Activated naive CD4-positive, alpha-beta T cell treated with anti-CD3 and anti-CD28 coated beads, Interleukin-2, amount 50 U/mL, for 24 hours (primary cell): Measurements from ENCODE around the gene ADAMTS3.

Experiments
- H3K27ac Mint-ChIP-seq: one replicate; pipeline ENCODE4 v1.8.0; 2021; ENCODE audit warnings: mild to moderate bottlenecking, mixed read lengths
- H3K27me3 Mint-ChIP-seq: one replicate; pipeline ENCODE4 v1.8.0; 2021; ENCODE audit warnings: mixed read lengths
- H3K36me3 Mint-ChIP-seq: one replicate; pipeline ENCODE4 v1.8.0; 2021; ENCODE audit warnings: mixed read lengths
- H3K4me1 Mint-ChIP-seq: one replicate; pipeline ENCODE4 v1.8.0; 2021; ENCODE audit warnings: mixed read lengths
- H3K4me3 Mint-ChIP-seq: one replicate; pipeline ENCODE4 v1.8.0; 2021; ENCODE audit warnings: mild to moderate bottlenecking, mixed read lengths
- H3K9me3 Mint-ChIP-seq: one replicate; pipeline ENCODE4 v1.8.0; 2021; ENCODE audit warnings: mixed read lengths

ADAMTS3 gene

DNA sequence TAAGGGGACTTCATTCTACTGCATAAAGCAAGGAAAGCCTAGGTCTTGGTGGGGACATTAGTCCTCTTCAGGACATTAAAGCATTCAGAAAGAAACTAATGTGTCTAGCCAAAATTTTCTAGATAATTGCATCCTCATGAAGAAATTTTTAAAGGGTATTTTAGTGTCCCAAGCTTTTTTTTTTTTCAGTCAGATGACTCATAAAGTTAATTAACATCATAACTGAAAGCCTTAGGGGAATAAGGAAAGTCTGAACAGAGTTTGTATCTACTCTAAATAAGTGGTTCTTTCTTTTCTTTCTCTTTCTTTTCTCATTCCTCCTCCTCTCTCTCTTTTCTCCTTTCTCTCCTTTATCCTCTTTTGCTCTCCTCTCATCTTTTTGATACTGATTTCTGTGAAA lies 202.4 kb downstream of the ADAMTS3 start:
- H3K27ac Mint-ChIP-seq: no peak overlapping the region
- no peaks in the 10 kb centered on the region for H3K4me1 Mint-ChIP-seq
- no peaks in the 10 kb centered on the region for H3K9me3 Mint-ChIP-seq
- H3K4me3 Mint-ChIP-seq: no peak overlapping the region
- no peaks in the 10 kb centered on the region for H3K36me3 Mint-ChIP-seq
- H3K27me3 Mint-ChIP-seq: no peaks in the 10 kb centered on the region

DNA sequence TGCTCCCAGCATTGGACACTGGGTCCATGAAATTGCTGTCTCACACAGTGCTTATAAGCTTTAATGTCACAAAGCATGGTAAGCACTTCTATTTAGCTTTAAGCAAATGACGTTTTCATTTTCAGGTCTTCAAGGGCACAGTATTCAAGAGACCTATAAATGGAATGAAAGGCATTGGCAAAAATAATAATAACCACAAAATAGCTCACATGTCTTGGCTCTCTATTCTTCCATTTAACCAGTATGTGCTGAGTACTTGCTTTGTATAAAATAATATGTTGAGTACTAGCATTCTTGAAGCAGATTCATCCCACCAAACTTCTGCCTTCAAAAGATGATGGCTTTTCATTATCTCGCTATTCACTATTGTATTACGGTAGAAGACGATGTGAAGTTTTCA lies 203.0 kb downstream of the ADAMTS3 start:
- no peaks in the 10 kb centered on the region for H3K9me3 Mint-ChIP-seq
- no peaks in the 10 kb centered on the region for H3K36me3 Mint-ChIP-seq
- no peaks in the 10 kb centered on the region for H3K27me3 Mint-ChIP-seq
- H3K4me1 Mint-ChIP-seq: no peaks in the 10 kb centered on the region
- H3K4me3 Mint-ChIP-seq: no peak overlapping the region
- no peak overlapping the region for H3K27ac Mint-ChIP-seq

DNA sequence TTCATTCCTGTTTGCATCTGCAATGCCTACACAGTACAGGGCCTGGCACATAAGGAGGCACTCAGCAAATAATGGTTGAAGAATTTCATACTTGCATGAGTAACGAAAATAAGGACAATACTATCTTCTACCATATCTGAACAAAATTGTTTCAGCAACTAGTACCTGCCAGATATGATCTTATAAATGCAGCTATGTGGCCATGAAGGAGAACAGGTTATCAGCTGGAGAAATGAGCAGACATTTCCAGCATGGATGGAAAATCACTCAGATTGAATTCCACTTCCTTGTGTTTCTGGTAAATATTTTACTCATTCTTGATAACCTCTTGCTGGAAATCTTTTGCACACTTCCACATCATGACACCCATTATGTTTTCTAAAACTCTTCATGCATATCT lies 204.0 kb downstream of the ADAMTS3 start:
- Mint-ChIP-seq H3K27me3 (no peaks in the 10 kb centered on the region), H3K4me3 (no peak overlapping the region), H3K9me3 (no peaks in the 10 kb centered on the region), H3K4me1 (no peaks in the 10 kb centered on the region), H3K36me3 (no peaks in the 10 kb centered on the region), H3K27ac (no peak overlapping the region)

DNA sequence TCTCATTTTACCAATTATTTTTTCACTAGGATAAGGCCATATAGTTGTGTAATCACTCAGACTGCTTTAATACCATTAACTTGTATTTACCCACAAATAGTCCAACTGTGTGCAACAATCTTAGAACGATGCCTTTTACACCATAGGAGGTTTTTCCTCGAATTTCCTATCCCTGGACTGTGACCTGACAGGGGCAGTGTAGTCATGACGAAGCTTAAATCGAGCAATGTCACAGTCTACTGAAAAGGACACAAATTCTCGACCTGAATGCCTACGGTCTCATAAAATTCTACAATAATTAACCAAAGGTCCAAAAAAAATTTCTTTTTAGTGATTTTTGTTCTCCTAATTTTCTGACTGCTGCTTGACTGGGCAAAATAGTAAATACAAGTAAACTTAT lies 208.9 kb downstream of the ADAMTS3 start:
- no peak overlapping the region for H3K4me3 Mint-ChIP-seq
- H3K27ac Mint-ChIP-seq: no peak overlapping the region
- H3K27me3 Mint-ChIP-seq: peaks cover 4% of the 10 kb centered on the region
- H3K9me3 Mint-ChIP-seq: no peaks in the 10 kb centered on the region
- no peaks in the 10 kb centered on the region for H3K36me3 Mint-ChIP-seq
- no peaks in the 10 kb centered on the region for H3K4me1 Mint-ChIP-seq

DNA sequence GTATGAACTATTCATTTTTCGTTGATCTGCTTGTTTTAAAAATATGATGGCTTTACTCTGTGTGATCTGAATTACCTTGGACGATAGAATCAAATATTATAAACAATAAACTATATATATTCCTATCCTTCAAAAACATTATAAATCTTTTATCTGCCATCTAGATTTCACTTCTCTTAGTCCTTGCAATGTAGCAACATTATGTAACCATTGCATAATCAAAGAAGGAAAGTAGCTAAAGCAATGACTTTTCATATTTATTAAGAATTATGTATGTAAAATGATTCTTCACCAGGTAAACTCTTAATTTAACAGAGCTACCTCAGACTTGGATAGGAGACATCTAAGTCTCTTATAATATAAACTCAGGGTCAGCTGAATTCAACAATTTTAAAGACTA lies 210.5 kb downstream of the ADAMTS3 start:
- Mint-ChIP-seq H3K27ac (no peak overlapping the region), H3K9me3 (no peaks in the 10 kb centered on the region), H3K4me3 (no peak overlapping the region), H3K4me1 (no peaks in the 10 kb centered on the region), H3K27me3 (peaks cover 4% of the 10 kb centered on the region), H3K36me3 (no peaks in the 10 kb centered on the region)

DNA sequence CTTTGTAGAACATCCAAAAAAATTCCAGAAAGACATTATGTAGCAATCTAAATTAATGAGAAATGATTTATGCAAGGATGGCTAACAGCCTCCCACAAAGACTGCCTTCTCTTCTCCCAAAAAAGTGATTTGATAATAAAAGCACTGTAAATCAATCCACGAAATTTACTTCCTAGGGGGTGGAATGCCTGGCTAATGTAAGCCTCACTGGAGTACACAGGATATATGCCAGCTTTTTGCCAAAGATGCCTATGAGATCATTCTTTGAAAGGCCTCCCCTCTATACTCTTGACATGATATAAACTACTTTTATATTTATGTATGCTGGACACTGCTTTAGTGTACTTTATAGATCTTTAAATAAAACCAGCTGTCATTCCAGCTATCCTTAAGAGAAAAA lies 211.1 kb downstream of the ADAMTS3 start:
- Mint-ChIP-seq H3K9me3 (no peaks in the 10 kb centered on the region), H3K27ac (no peak overlapping the region), H3K4me3 (no peak overlapping the region), H3K4me1 (no peaks in the 10 kb centered on the region), H3K36me3 (no peaks in the 10 kb centered on the region), H3K27me3 (peaks cover 4% of the 10 kb centered on the region)

DNA sequence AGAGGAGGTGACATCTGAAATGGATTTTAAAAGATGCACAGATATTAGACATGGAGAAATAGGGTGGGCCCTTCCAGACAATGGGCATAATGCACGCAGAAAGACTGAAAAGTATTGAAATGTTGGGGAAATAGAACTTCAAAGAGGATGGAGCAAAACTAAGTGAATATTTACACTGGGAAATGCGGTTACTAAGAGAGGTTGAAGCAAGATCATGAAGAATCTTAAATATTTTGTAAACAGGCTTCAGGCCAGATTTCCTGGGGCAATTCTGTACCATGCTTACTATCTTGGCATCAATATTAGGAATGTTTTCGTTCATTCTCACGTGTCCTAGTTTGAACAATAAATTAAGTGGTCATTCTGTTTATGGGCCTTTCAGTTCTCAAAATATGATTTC lies 216.3 kb downstream of the ADAMTS3 start:
- H3K36me3 Mint-ChIP-seq: no peaks in the 10 kb centered on the region
- peaks cover 2% of the 10 kb centered on the region for H3K27me3 Mint-ChIP-seq
- no peak overlapping the region for H3K27ac Mint-ChIP-seq
- no peaks in the 10 kb centered on the region for H3K4me1 Mint-ChIP-seq
- H3K9me3 Mint-ChIP-seq: no peaks in the 10 kb centered on the region
- no peak overlapping the region for H3K4me3 Mint-ChIP-seq

DNA sequence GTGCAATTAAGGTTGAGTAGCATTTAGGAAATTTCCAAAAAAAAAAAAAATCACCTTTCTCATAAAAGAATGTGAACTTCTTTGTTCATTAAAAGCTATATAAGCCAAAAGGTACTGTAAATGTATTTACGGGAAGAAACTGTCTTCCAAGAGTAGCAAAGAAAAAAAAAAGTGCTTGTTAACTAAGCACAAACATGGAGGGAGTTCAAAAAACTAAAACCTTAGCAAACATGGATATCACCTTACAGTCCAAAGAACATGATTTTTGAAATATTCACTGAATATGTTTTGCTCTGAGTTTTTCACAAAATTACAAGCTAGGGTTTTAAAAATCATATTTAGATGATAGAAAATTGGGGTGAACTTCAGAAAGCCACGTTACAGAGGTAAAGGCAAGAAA lies 217.5 kb downstream of the ADAMTS3 start:
- H3K27me3 Mint-ChIP-seq: peaks cover 4% of the 10 kb centered on the region
- no peak overlapping the region for H3K4me3 Mint-ChIP-seq
- H3K9me3 Mint-ChIP-seq: no peaks in the 10 kb centered on the region
- no peaks in the 10 kb centered on the region for H3K4me1 Mint-ChIP-seq
- no peaks in the 10 kb centered on the region for H3K36me3 Mint-ChIP-seq
- H3K27ac Mint-ChIP-seq: no peak overlapping the region

DNA sequence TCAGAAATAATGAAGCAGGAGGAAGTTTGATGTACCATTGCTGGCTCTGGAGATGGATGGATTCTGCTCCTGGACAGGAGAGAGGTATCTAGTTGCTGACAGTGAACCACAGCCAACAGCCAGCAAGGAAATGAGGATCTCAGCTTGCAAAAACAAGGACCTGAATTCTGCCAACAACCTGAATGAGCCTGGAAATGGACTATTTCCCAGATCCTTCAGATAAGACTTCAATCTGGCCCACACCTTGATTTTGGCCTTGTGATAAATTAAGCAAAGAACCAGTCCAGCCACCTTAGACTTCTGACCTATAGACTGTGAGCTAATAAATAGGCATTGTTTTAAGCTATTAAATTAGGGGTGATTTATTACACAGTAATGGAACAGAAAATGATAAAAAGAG lies 220.3 kb downstream of the ADAMTS3 start:
- Mint-ChIP-seq H3K4me1 (no peaks in the 10 kb centered on the region), H3K36me3 (no peaks in the 10 kb centered on the region), H3K4me3 (no peak overlapping the region), H3K27me3 (peaks cover 2% of the 10 kb centered on the region), H3K9me3 (no peaks in the 10 kb centered on the region), H3K27ac (no peak overlapping the region)

DNA sequence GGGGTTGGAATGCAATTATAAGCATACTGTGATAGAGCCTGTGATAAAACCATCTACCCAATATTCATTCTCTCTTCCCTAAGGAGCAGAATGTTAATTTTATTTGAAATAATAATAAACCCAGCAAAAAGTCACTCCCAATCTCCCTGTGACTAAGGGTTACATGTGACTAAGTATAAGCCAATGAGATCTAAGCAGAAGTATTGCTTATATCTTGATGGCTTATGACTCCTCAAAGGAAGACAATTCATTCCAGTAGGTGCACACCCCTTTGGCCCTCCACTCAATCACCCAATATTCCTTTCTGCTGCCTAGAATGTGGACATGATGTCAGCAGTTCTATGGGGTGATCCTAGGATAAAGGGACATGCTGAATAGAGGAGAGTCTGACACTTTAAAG lies 224.6 kb downstream of the ADAMTS3 start:
- H3K9me3 Mint-ChIP-seq: no peaks in the 10 kb centered on the region
- no peak overlapping the region for H3K27ac Mint-ChIP-seq
- no peaks in the 10 kb centered on the region for H3K4me1 Mint-ChIP-seq
- no peak overlapping the region for H3K4me3 Mint-ChIP-seq
- peaks cover 2% of the 10 kb centered on the region for H3K27me3 Mint-ChIP-seq
- no peaks in the 10 kb centered on the region for H3K36me3 Mint-ChIP-seq

DNA sequence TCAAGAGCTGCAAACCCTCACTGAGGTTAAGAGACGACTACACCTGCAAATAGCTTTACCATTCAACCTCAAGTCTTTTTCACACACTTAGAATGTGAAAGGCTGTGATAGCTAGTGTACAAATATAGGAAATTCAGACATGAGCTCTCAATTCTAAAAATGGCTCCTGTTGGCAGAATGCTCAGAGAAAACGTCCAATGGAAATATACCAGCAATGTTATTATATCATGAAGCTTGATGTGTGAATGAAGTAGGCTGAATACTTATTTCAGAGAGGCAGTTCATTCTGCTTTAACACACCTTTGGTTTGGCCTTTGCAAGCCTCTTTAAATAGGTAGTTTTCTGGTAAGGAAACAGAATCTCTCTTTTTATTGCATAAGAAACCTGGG lies 227.6 kb downstream of the ADAMTS3 start:
- Mint-ChIP-seq H3K36me3 (no peaks in the 10 kb centered on the region), H3K4me1 (no peaks in the 10 kb centered on the region), H3K27me3 (no peaks in the 10 kb centered on the region), H3K9me3 (no peaks in the 10 kb centered on the region), H3K4me3 (no peak overlapping the region), H3K27ac (no peak overlapping the region)

DNA sequence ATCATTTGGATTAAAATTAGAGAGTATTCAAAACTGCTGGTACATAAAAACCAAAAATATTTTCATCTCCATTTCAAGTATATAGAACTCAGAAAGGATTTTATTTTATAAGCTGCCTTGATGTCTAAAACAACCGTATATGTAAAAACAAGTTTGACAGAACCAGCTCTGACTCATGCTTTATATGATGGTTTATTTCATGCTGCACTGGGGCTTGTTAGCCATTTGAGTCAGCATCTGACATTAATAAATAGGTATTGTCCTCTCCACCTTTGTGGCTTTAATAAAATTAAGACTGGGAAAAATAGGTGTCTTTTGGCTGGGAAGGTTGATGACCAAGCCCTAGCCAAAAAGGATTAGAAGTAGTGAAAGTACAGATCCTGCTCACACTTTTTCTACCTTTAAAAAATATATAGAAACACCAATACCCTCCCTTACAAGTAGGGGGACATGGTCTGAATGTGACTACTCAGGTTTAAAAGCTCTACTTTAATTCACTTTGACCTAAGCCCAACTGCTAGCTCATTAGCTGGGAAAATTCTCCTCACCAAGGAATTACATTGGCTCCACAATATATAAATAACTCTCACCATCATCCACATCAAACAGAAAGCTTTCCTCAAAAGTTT lies 228.1 kb downstream of the ADAMTS3 start:
- no peak overlapping the region for H3K4me3 Mint-ChIP-seq
- no peaks in the 10 kb centered on the region for H3K4me1 Mint-ChIP-seq
- no peaks in the 10 kb centered on the region for H3K27me3 Mint-ChIP-seq
- H3K27ac Mint-ChIP-seq: no peak overlapping the region
- no peaks in the 10 kb centered on the region for H3K9me3 Mint-ChIP-seq
- no peaks in the 10 kb centered on the region for H3K36me3 Mint-ChIP-seq

DNA sequence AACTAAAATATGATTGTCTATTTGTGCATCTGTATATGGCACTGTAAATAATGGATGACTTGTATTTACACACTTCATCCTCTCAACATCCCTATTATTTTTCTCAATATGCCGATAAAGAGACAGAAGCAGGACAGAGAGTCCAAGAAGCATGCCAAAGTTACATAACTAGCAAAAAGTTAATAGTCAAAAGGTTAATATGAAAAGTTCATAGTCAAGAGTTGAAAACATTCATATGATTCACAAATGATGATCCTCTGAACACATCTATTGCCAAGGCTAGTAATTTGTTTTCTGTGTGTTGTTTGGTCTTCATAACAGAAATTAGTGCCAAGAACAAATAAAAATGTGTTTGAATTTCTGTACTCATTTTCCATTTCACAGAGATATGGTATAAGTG lies 231.0 kb downstream of the ADAMTS3 start:
- no peaks in the 10 kb centered on the region for H3K4me1 Mint-ChIP-seq
- H3K36me3 Mint-ChIP-seq: no peaks in the 10 kb centered on the region
- H3K27ac Mint-ChIP-seq: no peak overlapping the region
- no peaks in the 10 kb centered on the region for H3K9me3 Mint-ChIP-seq
- H3K4me3 Mint-ChIP-seq: no peak overlapping the region
- no peaks in the 10 kb centered on the region for H3K27me3 Mint-ChIP-seq

DNA sequence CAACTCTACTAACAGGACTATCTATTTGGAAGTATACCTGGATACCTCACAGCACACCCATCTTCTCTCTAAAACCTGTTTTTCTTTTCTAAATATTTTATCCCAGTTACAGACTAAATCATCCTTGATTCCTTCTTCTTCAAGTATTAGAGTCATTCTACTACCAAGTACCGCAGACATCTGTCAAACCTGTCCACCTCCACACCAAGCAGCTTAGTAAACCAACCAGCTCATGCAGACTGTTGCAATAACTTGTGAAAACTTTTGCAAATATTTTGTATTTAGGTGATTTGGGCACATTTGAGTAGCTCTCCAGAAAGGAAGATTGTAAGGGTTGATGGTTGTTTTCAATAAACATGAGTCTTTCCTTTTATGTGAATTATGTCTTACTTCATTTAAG lies 238.6 kb downstream of the ADAMTS3 start:
- no peaks in the 10 kb centered on the region for H3K36me3 Mint-ChIP-seq
- no peak overlapping the region for H3K4me3 Mint-ChIP-seq
- H3K9me3 Mint-ChIP-seq: no peaks in the 10 kb centered on the region
- H3K27me3 Mint-ChIP-seq: no peaks in the 10 kb centered on the region
- no peak overlapping the region for H3K27ac Mint-ChIP-seq
- H3K4me1 Mint-ChIP-seq: no peaks in the 10 kb centered on the region

DNA sequence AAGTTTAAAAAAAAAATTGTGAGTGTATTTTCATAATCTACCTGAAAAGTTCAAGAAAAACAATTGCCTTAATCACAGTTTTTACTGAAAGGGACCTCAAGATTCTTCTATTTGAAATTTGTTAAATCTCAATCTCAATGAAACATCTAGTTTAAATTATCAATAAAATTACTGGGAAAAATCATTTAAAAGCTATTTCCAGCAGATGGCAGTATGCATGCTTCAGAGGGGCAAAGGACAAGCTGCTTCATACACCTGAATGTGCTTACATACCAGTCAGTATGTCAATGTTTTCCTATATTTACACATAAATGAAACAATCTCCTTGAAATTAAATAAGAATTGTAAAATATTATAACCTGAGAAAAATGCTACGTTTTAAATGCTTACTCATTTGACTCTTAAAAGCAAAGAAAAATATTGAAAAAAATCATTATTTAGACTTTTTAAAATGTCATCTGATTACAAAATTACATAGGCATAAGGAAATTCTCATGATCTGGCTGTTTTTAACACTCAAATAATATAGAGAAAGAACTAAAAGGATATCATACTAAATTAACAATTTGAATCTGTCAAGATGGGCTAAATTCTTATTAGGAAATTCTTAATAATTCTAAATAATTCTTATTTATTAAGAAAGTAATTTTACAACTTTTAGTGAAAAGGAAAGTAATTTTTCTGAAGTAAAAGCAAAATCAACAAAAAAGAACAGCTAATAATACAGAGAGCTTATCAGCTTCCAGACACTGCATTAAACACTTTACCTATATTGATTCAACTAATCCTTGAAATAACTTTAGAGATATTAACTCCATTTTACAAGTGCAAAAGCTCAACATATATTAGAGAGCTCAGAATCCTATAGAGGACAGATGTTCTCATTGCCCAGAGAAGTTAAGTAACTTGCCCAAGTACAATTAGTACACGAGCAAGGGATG lies 242.1 kb downstream of the ADAMTS3 start:
- Mint-ChIP-seq H3K27me3 (peaks cover 6% of the 10 kb centered on the region), H3K36me3 (no peaks in the 10 kb centered on the region), H3K27ac (no peak overlapping the region), H3K4me1 (no peaks in the 10 kb centered on the region), H3K9me3 (no peaks in the 10 kb centered on the region), H3K4me3 (no peak overlapping the region)

DNA sequence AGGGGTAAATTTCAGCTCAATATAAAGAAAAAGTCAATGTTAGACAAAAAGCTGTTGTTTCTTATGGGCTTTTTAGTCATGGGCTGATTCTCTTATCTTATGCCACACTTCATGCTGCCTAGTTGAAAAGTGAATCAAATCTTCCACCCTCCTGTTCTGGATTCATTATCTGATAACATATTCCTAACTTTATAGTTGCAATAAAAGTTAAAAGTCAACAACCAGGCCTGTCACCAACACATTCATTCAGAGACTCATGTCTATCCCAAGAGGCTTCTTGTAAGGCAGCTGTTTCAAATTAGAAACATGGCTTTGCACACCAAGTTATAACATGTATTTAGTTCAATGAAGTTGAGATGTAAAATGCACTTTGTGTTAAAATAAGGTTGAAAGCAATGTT lies 243.8 kb downstream of the ADAMTS3 start:
- Mint-ChIP-seq H3K9me3 (no peaks in the 10 kb centered on the region), H3K27ac (no peak overlapping the region), H3K27me3 (peaks cover 6% of the 10 kb centered on the region), H3K36me3 (no peaks in the 10 kb centered on the region), H3K4me3 (no peak overlapping the region), H3K4me1 (no peaks in the 10 kb centered on the region)
